Progenitor cell of endocrine pancreas (in vitro differentiated cells): Measurements from ENCODE around the gene SUCLG2. TPM values are rescaled to one million over a fixed set of nuclear protein-coding genes. Genes with fewer than 3 reads are reported as not detected.

Experiments
- DNase-seq: peaks from one replicate; pipeline ENCODE4 v3.0.0; 2021; ENCODE audit warnings: low spot score; ENCODE audit not compliant: unreplicated experiment
- H3K27ac Mint-ChIP-seq: 2 replicates; pipeline ENCODE4 v1.8.0; 2021; ENCODE audit warnings: mild to moderate bottlenecking, moderate library complexity, mixed read lengths
- H3K27me3 Mint-ChIP-seq: 2 replicates; pipeline ENCODE4 v1.8.0; 2021; ENCODE audit warnings: mixed read lengths
- H3K36me3 Mint-ChIP-seq: 2 replicates; pipeline ENCODE4 v1.8.0; 2022; ENCODE audit warnings: mixed read lengths; ENCODE audit not compliant: insufficient read depth
- H3K4me1 Mint-ChIP-seq: 2 replicates; pipeline ENCODE4 v1.8.0; 2021; ENCODE audit warnings: low read depth, mixed read lengths
- H3K4me3 Mint-ChIP-seq: 2 replicates; pipeline ENCODE4 v1.8.0; 2021; ENCODE audit warnings: low read depth, mild to moderate bottlenecking, moderate library complexity, mixed read lengths
- H3K9me3 Mint-ChIP-seq: 2 replicates; pipeline ENCODE4 v1.8.0; 2021; ENCODE audit warnings: low read depth, mixed read lengths
- CTCF ChIP-seq: fragments of 200-600 bp; sonication (generic); IDR thresholded peaks from one replicate; pipeline ENCODE4 v1.5.0; 2021; ENCODE audit warnings: antibody characterized with exemption, mild to moderate bottlenecking; ENCODE audit not compliant: unreplicated experiment
- total RNA-seq: library from RNA; stranded (reverse); gene quantifications from 2 replicates; pipeline ENCODE4 v1.2.1, GENCODE V29; 2021

The SUCLG2 gene
- total RNA-seq, 1 donor from 2014 or later, result 41.1 TPM

- no peak for TF ChIP-seq CTCF
- peaks cover 39% of the 10 kb centered on the region for H3K4me1 Mint-ChIP-seq
- no peaks in the 10 kb centered on the region for H3K27me3 Mint-ChIP-seq
- peak overlapping the region; percentile 14 for H3K27ac Mint-ChIP-seq
- peaks cover 2% of the 10 kb centered on the region for H3K36me3 Mint-ChIP-seq
- H3K9me3 Mint-ChIP-seq, result no peaks in the 10 kb centered on the region
- no peak for DNase-seq
- H3K4me3 Mint-ChIP-seq, result no peak overlapping the region
Observed at GRCh38 chr3:67650084-67650483, 4.3 kb downstream of the SUCLG2 start.

GRCh38 chr3:67649681-67650080 is 4.7 kb downstream of the SUCLG2 start:
- Mint-ChIP-seq H3K36me3 (no peaks in the 10 kb centered on the region), H3K27me3 (no peaks in the 10 kb centered on the region), H3K27ac (peak overlapping the region; percentile 14), H3K4me3 (peak overlapping the region; percentile 1), H3K4me1 (peaks cover 37% of the 10 kb centered on the region), H3K9me3 (no peaks in the 10 kb centered on the region)
- no peak for DNase-seq
- TF ChIP-seq CTCF, result no peak

GRCh38 chr3:67648701-67649100 is 5.7 kb downstream of the SUCLG2 start:
- no peak for TF ChIP-seq CTCF
- no peak for DNase-seq
- Mint-ChIP-seq H3K27ac (no peak overlapping the region), H3K4me1 (peaks cover 37% of the 10 kb centered on the region), H3K36me3 (no peaks in the 10 kb centered on the region), H3K27me3 (no peaks in the 10 kb centered on the region), H3K9me3 (no peaks in the 10 kb centered on the region), H3K4me3 (no peak overlapping the region)

- peaks cover 39% of the 10 kb centered on the region for H3K4me1 Mint-ChIP-seq
- H3K36me3 Mint-ChIP-seq, result no peaks in the 10 kb centered on the region
- DNase-seq, result no peak
- H3K4me3 Mint-ChIP-seq, result no peak overlapping the region
- no peaks in the 10 kb centered on the region for H3K9me3 Mint-ChIP-seq
- TF ChIP-seq CTCF, result no peak
- no peak overlapping the region for H3K27ac Mint-ChIP-seq
- H3K27me3 Mint-ChIP-seq, result no peaks in the 10 kb centered on the region
Observed at GRCh38 chr3:67648229-67648628, 6.2 kb downstream of the SUCLG2 start.

- no peak overlapping the region for H3K4me3 Mint-ChIP-seq
- H3K36me3 Mint-ChIP-seq, result no peaks in the 10 kb centered on the region
- peaks cover 40% of the 10 kb centered on the region for H3K4me1 Mint-ChIP-seq
- no peak for DNase-seq
- no peak for TF ChIP-seq CTCF
- no peaks in the 10 kb centered on the region for H3K27me3 Mint-ChIP-seq
- H3K27ac Mint-ChIP-seq, result no peak overlapping the region
- H3K9me3 Mint-ChIP-seq, result no peaks in the 10 kb centered on the region
Observed at GRCh38 chr3:67647390-67647878, 7.0 kb downstream of the SUCLG2 start.
